IPS-18a (cell line): ENCODE results near the gene PHF19.

Source experiments
- H3K27ac ChIP-seq: one replicate; pipeline ENCODE4 v1.5.1; 2013; ENCODE audit warnings: low read length
- H3K27me3 ChIP-seq: one replicate; pipeline ENCODE4 v1.6.1; 2013; ENCODE audit warnings: mild to moderate bottlenecking, low read length; ENCODE audit not compliant: control insufficient read depth, insufficient read depth
- H3K36me3 ChIP-seq: one replicate; pipeline ENCODE4 v1.6.1; 2013; ENCODE audit warnings: low read depth, low read length; ENCODE audit not compliant: control insufficient read depth
- H3K4me1 ChIP-seq: one replicate; pipeline ENCODE4 v1.6.1; 2013; ENCODE audit warnings: low read depth, low read length; ENCODE audit not compliant: control insufficient read depth
- H3K4me3 ChIP-seq: one replicate; pipeline ENCODE4 v1.5.1; 2013; ENCODE audit warnings: low read length
- H3K9ac ChIP-seq: one replicate; pipeline ENCODE4 v1.6.1; 2013; ENCODE audit warnings: mild to moderate bottlenecking, low read length, moderate library complexity
- H3K9me3 ChIP-seq: one replicate; pipeline ENCODE4 v1.6.1; 2013; ENCODE audit warnings: low read depth, low read length; ENCODE audit not compliant: control insufficient read depth

Gene PHF19

DNA sequence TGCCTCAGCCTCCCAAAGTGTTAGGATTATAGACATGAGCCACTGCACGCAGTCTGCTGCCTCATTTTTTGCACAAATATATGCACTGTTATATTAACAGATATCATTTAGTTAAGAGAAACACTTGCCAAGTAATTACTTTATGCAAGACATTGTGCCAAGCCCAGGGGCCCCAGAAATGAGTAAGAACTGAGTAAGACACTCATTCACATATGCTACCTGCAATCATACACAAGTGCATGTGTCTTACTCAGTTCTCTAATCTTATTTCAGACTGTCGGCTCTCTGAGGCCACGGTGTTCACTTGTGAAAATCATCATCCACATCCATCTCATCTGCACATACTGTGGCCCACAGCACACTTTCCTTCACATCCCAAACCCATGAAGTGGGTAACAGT, 33.7 kb upstream of the PHF19 start:
- H3K9me3 ChIP-seq: no peaks in the 10 kb centered on the region
- H3K4me3 ChIP-seq: no peak overlapping the region
- no peaks in the 10 kb centered on the region for H3K27me3 ChIP-seq
- H3K36me3 ChIP-seq: no peaks in the 10 kb centered on the region
- no peak overlapping the region for H3K27ac ChIP-seq
- peaks cover 8% of the 10 kb centered on the region for H3K4me1 ChIP-seq
- no peak overlapping the region for H3K9ac ChIP-seq

- Histone ChIP-seq H3K36me3 (no peaks in the 10 kb centered on the region), H3K27ac (no peak overlapping the region), H3K27me3 (no peaks in the 10 kb centered on the region), H3K4me3 (no peak overlapping the region), H3K4me1 (peaks cover 8% of the 10 kb centered on the region), H3K9ac (no peak overlapping the region), H3K9me3 (no peaks in the 10 kb centered on the region)
Measured at GRCh38 chr9:120909904-120910303, 32.9 kb upstream of the PHF19 start.

DNA sequence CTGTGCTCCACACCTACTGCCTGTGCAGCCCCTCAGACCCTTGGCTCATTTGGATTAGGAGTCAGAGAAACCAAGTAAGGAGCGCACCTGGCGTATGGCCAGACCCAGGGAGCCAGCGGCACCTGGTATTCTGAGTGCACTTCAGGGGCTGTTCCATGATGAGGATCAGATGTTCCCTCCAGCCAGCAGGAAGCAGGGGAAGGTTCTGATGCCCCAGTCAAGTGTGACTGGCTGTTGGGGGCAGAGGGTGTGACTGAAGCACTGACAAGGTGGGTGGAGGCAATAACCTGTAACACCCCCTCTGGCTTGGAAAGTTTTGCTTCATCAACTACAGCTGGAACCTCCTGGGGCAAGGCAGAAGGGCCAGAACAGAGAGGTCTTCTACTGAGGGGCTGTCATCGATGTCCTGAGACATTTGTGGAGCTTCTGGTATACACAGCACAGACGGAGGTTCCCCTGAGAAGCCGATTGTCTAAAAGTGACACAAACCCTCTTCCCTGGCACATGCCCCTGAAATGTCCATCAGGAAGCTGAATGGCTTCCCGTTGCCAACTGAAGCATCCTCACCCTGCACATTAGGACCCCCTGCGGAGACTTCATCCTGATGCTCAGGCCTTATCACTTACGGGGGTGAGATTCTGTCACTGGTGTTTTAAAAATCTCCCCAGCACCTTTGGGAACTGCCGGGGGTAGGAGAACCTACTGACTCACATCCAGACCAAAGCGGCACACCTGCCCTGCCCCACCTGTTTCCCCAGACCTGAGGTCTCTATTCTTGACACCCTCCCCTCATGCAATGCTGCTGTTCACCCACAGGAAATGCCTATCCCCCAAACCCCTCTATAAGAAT, 28.6 kb upstream of the PHF19 start:
- no peaks in the 10 kb centered on the region for H3K9me3 ChIP-seq
- no peak overlapping the region for H3K27ac ChIP-seq
- no peaks in the 10 kb centered on the region for H3K4me1 ChIP-seq

GRCh38 chr9:120904978-120905301, 28.0 kb upstream of the PHF19 start:
- H3K27ac ChIP-seq: no peak overlapping the region
- no peaks in the 10 kb centered on the region for H3K9me3 ChIP-seq
- H3K4me3 ChIP-seq: no peak overlapping the region
- H3K36me3 ChIP-seq: no peaks in the 10 kb centered on the region
- no peaks in the 10 kb centered on the region for H3K27me3 ChIP-seq
- H3K4me1 ChIP-seq: no peaks in the 10 kb centered on the region
- H3K9ac ChIP-seq: no peak overlapping the region

More for the DNA sequence above, 28.6 kb upstream of the PHF19 start:
- no peaks in the 10 kb centered on the region for H3K36me3 ChIP-seq
- H3K27me3 ChIP-seq: no peaks in the 10 kb centered on the region
- H3K9ac ChIP-seq: no peak overlapping the region
- H3K4me3 ChIP-seq: no peak overlapping the region

DNA sequence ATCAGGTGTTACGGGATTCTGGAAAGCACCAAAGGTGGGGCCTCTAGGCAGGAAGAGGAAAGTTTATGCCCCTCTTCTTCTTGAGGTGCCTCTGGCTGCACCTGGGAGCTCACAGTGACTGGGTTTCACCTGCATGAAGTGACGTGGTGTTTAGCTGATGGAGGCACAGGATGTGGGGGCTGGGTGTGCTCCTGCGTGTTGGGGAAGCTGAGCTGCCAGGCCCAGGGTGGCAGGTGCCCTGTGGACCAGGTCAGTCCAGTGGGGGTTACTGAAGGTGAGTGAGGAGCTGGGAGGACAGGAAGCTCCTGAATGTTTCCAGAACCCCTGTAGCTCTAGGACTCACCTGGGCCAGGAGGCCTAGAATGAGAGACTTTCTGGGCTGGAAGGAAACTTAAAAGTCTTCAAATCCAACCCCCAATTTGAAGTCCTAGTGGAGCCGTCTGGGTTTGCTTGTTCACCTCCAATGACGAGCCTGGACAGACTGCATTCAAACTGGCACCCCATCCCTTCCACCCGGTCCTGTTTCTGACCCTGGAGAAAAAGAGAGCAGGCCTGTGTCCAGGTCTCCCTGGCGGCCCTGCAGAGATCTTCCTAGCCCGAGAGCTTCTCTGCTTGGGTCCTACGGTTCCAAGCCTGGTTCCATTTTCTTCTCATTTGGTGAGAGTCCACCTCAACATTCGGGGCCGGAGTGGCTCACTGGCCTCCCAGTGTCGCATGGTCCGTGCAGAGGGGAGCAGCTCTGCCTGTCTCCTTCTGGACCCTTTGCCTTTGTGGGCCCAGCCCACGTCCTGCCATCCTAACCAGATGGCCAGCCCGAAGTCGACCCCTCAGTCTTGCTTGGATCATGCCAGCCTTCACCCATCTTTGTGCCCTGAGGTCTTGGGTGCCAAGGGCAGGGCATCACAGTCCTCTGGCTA, 27.3 kb upstream of the PHF19 start:
- H3K27ac ChIP-seq: no peak overlapping the region
- H3K9me3 ChIP-seq: no peaks in the 10 kb centered on the region
- no peaks in the 10 kb centered on the region for H3K27me3 ChIP-seq
- no peaks in the 10 kb centered on the region for H3K4me1 ChIP-seq
- H3K9ac ChIP-seq: no peak overlapping the region
- no peaks in the 10 kb centered on the region for H3K36me3 ChIP-seq
- H3K4me3 ChIP-seq: no peak overlapping the region

- no peak overlapping the region for H3K4me3 ChIP-seq
- no peaks in the 10 kb centered on the region for H3K36me3 ChIP-seq
- no peaks in the 10 kb centered on the region for H3K9me3 ChIP-seq
- H3K27me3 ChIP-seq: no peaks in the 10 kb centered on the region
- H3K9ac ChIP-seq: no peak overlapping the region
- no peak overlapping the region for H3K27ac ChIP-seq
- H3K4me1 ChIP-seq: no peaks in the 10 kb centered on the region
Measured at GRCh38 chr9:120902569-120903535, 25.9 kb upstream of the PHF19 start.

DNA sequence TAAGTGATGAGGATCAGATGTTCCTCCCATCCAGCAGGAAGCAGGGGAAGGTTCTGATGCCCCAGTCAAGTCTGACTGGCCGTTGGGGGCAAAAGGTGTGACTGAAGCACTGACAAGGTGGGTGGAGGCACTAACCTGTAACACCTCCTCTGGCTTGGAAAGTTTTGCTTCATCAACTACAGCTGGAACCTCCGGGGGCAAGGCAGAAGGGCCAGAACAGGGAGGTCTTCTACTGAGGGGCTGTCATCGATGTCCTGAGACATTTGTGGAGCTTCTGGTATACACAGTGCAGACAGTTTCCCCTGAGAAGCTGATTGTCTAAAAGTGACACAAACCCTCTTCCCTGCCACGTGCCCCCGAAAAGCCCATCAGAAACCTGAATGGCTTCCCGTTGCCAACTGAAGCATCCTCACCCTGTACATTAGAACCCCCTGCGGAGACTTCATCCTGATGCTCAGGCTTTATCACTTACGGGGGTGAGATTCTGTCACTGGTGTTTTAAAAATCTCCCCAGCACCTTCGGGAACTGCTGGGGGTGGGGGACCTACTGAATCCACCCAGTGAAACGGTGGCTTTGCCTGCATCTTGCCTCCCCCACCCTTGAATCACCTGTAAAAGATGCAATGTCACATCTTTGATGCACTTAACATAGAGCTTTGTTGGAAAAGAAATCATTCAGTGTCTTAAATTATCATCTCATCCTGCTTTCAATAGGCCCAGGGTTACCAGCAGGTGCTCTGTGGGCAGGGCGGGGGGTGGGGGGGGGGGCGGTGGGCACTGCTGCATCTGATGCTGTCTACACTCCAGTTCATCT, 25.0 kb upstream of the PHF19 start:
- Histone ChIP-seq H3K9me3 (no peaks in the 10 kb centered on the region), H3K4me3 (no peak overlapping the region), H3K27ac (no peak overlapping the region), H3K27me3 (no peaks in the 10 kb centered on the region), H3K9ac (no peak overlapping the region), H3K4me1 (no peaks in the 10 kb centered on the region), H3K36me3 (no peaks in the 10 kb centered on the region)

- Histone ChIP-seq H3K9ac (no peak overlapping the region), H3K36me3 (no peaks in the 10 kb centered on the region), H3K27ac (no peak overlapping the region), H3K4me3 (no peak overlapping the region), H3K4me1 (no peaks in the 10 kb centered on the region), H3K9me3 (no peaks in the 10 kb centered on the region), H3K27me3 (no peaks in the 10 kb centered on the region)
Measured at GRCh38 chr9:120900824-120901223, 23.8 kb upstream of the PHF19 start.

DNA sequence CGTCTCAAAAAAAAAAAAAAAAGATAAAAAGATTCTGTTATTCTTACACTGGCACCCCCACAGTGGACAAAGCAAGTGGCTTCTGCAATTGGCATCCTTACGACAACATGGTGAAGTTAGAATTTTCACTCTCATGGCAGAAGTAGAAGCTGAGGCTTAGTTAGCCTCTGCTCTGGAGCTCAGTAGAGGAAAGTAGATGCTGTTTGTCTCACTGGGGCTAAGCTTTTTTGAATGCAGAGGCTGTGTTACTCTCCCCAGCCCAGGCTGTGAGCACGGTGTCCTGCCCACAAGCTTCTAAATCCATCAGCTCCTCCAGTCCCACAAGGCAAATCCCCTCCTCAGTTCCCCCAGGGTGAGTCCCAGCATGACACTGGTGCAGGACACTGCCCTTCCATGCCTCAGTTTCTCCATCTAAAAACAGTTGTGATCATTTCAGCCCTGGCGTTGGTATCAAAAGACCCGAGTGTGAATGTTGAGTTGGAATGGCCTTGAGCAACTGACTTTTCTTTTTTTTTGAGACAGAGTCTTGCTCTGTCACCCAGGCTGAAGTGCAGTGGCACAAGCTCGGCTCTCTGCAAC, 22.6 kb upstream of the PHF19 start:
- H3K36me3 ChIP-seq: no peaks in the 10 kb centered on the region
- no peaks in the 10 kb centered on the region for H3K9me3 ChIP-seq
- H3K27me3 ChIP-seq: no peaks in the 10 kb centered on the region
- no peak overlapping the region for H3K4me3 ChIP-seq
- no peak overlapping the region for H3K27ac ChIP-seq
- H3K9ac ChIP-seq: no peak overlapping the region
- H3K4me1 ChIP-seq: no peaks in the 10 kb centered on the region

- Histone ChIP-seq H3K27me3 (no peaks in the 10 kb centered on the region), H3K4me3 (no peak overlapping the region), H3K9me3 (no peaks in the 10 kb centered on the region), H3K9ac (no peak overlapping the region), H3K36me3 (no peaks in the 10 kb centered on the region), H3K27ac (no peak overlapping the region), H3K4me1 (no peaks in the 10 kb centered on the region)
Measured at GRCh38 chr9:120898396-120898795, 21.4 kb upstream of the PHF19 start.
